ENCODE measurements around the gene DGAT2.

DNA sequence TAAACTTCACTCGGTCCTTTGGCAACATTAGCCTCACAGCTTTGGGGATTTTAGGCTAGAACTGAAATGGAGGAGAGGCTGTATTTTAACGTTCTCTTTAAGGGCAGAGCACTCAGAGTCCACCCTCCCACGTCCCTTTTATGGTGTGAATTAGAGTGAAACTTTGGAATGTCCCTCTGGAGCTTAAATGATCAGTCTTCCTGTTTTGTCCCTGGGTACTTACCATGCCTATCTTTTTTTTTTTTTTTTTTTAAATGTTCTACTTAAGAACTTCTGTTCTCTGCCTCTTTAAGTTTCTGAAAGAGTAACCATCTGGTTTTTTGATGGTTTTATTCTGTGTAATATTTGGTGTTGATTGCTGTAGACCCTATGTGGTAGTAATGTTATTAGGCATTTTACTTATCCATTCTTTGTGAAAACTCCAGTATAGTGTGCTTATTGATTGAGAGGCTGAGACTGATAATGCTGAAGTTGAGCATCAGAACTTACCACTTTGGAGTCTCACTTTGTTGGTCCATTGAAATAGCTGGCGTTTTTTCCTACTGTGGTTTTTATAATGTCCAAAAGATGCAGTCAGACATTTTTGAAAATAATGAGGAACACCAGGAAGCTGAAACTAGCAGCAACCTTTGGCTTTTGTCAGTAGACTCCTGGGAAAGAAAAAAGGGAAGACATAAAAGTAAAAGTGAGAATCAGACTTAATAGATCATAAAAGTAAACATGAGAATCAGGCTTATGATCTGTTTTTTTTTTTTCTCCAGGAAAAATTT, 58.1 kb downstream of the DGAT2 start:
- TF ChIP-seq, protein P1, sequence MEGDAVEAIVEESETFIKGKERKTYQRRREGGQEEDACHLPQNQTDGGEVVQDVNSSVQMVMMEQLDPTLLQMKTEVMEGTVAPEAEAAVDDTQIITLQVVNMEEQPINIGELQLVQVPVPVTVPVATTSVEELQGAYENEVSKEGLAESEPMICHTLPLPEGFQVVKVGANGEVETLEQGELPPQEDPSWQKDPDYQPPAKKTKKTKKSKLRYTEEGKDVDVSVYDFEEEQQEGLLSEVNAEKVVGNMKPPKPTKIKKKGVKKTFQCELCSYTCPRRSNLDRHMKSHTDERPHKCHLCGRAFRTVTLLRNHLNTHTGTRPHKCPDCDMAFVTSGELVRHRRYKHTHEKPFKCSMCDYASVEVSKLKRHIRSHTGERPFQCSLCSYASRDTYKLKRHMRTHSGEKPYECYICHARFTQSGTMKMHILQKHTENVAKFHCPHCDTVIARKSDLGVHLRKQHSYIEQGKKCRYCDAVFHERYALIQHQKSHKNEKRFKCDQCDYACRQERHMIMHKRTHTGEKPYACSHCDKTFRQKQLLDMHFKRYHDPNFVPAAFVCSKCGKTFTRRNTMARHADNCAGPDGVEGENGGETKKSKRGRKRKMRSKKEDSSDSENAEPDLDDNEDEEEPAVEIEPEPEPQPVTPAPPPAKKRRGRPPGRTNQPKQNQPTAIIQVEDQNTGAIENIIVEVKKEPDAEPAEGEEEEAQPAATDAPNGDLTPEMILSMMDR (IDR thresholded peaks at IDR 0.05; ENCODE audit: insufficient read depth, low read length) = no peak
- TF ChIP-seq GABPA (IDR thresholded peaks at IDR 0.05; ENCODE audit: low read depth) = no peak

Measured in HL-60 (cell line).